Muscle of arm (tissue), 12 donors: ENCODE results near the gene ANKDD1A. TPM values are rescaled to one million over a fixed set of nuclear protein-coding genes. Genes with fewer than 3 reads are reported as not detected.
A peak's percentile ranks its signal among the peaks of the same experiment; 100 is the strongest.

ENCODE experiments used
- DNase-seq: peaks from one replicate; pipeline ENCODE4 v3.0.0-alpha.2; 2013
- polyA plus RNA-seq, 12 donors: library from polyadenylated mRNA; unstranded; fragments of 120-200 nt; gene quantifications; one replicate each; pipeline ENCODE4 v1.2.1, GENCODE V29; 2013; ENCODE audit not compliant: insufficient read length in 12 of 12

The ANKDD1A gene
- polyA plus RNA-seq, 12 donors = 3.8 to 10.3 (median 7.0) TPM; not detected in 1

- DNase-seq = no peak
These were observed 48.5 kb downstream of the ANKDD1A start for GRCh38 chr15:64960153-64960552.

DNA sequence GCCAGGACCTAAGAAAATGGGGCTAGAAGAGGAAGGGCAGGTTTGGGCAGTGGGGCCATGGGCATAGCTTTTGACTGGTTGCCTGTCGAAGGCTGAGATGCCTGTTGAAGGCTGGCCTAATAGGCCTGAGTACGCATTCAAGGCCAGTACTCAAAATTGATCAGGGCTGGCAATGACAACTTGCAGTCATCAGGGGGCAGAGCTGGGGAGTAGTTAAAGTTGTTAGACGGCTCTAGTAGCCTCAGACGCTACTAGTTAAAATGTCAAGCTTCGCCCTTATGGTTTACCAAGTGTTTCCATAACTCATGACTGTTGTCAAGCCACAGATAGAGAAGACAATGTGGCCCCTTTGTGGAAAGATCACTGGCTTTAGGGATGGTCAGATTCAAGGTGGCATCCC, 49.3 kb downstream of the ANKDD1A start:
- no peak for DNase-seq

DNA sequence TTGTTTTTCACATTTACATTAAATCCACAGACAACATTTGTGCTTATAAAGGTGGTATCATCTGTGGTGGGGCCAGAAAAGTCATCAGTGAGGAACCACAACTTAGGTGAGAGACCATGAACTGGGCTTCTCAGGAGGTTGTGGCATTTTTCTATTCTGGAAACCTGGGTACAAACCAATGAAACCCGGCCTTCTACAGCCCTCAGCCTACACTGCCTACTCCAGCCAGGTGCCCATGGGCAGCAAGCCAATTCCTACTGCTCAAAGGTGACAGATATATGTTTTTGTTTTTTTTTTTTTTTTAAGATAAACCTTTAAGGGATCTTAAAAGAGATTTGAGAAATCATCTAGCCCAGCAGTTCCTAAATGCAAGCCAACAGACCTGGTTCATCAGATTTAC, 57.7 kb downstream of the ANKDD1A start:
- no peak for DNase-seq

- no peak for DNase-seq
These were observed 59.0 kb downstream of the ANKDD1A start for GRCh38 chr15:64970698-64971097.

- DNase-seq = no peak
These were observed 63.7 kb downstream of the ANKDD1A start for GRCh38 chr15:64975390-64975789.

GRCh38 chr15:64979252-64979710, 67.6 kb downstream of the ANKDD1A start:
- DNase-seq = no peak

DNA sequence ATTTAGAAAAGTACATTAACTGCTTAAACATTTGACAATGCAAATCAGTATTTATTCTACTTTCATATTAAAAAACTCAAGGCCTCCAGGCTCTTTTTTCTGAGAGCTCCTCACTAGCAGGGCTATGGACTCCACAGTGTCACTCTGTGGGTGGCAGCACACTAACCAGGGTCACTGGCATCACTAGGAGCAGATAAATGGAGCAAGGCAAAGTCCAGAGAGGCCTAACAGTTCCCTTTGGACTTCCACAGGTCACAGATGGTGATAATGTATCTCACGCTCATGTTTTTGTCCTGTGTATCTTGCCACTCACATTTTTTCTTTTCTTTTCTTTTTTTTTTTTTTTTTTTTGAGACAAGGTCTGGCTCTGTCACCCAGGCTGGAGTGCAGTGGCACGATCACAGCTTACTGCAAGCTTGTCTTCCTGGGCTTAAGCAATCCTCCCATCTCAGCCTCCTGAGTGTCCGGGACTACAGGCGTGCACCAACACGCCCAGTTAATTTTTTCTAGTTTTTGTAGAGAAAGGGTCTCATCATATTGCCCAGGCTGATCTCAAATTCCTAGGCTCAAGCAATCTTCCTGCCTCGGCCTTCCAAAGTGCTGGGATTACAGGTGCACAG, 70.2 kb downstream of the ANKDD1A start:
- no peak for DNase-seq

DNA sequence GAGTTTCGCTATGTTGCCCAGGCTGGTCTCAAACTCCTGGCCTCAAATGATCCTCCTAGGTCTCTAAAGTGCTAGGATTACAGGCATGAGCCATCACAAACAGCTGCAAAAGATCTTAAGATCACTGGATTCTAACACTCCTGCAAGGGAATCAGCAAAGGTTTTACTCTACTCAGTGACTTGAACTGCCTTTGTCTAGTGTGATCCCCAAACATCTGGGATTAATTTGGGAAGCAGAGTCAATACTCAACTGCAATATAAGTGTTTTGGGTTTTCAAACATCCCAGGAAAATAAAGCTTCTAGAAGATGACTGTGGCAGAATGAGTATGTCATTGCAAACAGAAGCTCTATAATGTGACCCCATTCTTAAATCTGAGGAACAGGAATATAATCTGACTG, 70.8 kb downstream of the ANKDD1A start:
- DNase-seq = peak; percentile 38

DNA sequence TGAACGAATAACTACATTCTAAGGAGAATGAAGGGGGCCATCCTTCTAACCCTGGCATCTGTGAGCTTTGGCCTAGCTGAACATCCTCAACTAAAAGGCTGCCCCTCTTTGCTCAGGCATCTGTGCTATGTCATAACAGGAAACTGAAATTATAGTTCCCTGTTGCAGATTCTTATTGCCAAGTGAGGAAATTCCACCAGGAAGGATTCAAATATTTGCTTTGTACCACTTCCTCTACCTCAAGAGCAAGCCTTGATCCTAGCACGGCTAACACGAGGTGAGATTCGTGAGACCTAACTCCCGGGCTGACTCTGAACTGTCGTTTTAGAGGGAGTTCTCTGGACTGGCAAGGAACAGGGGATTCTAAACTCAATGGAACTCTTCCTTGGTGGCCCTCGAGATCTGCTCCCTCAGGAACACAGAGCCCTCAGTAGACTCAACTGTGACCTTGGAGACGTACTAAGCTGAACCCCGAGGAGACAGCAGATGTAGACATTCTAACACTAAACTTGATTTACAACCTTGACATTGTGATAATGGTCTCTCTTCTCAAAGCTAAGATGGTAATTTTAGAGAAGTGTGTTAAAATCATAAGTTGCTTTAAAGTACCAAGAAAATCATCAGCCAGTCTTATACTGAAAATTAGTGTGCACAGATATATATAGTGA, 73.8 kb downstream of the ANKDD1A start:
- DNase-seq = no peak

DNA sequence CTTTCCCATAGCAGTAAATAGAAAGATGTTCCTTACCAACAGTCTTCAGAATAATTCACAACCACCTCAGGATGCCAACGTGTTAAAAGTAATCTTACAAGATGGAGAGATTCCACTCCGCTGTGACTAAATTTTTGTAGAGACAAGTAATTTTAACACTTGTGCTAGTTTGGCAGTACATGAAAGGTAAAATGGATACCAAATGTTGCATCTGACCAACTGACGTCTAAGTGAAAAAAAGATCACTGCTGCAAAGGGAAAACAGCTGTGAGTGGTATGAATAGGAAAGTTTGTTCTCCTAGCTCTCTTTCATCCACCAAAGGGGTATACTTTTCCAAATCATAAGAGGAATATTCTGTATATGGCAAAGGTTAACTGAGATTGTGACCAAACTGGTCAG, 75.4 kb downstream of the ANKDD1A start:
- DNase-seq = no peak

DNA sequence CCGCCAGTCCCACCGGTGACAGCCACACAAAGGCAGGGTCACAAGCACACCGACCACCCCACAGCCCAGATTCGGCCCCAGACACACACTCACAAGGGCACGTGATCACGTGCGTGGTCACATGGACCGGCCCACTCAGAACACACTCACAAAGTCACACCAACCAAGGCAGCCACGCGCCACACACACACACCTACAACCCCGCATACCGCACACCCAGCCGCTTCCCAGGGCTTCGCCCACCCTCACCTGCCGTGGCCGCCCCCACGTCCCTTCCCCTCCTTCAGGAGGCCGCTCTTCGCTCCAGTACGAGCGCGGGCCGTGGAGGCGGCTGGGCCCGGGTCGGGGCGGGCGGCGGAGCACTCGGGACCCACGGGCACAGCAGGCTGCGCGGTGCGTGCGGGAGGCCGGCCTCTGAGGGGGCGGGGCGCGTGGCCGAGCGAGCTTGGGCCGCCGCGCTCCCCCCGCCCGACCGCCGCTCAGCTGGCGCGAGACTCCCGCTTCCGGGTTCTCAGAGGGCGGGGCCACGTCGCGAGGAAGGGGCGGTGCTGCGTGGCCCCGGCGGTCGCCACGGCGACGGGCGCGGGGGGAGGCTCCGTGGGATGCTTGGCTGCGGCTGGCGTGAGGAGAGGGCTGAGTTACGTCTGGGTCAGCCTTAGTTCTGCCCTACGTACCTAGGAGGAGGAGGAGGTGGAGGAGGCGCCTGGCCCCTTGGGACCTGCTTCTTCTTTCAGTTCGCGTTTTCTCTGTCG, 77.9 kb downstream of the ANKDD1A start, which contains the start of gene SPG21:
SPG21 (minus strand) TSS at position 499 of the 752 bp plus-strand sequence. CDS start 6,345 bp downstream, outside the sequence.
- peak; percentile 93 for DNase-seq

GRCh38 chr15:64990168-64990470, 78.4 kb downstream of the ANKDD1A start:
- no peak for DNase-seq

DNA sequence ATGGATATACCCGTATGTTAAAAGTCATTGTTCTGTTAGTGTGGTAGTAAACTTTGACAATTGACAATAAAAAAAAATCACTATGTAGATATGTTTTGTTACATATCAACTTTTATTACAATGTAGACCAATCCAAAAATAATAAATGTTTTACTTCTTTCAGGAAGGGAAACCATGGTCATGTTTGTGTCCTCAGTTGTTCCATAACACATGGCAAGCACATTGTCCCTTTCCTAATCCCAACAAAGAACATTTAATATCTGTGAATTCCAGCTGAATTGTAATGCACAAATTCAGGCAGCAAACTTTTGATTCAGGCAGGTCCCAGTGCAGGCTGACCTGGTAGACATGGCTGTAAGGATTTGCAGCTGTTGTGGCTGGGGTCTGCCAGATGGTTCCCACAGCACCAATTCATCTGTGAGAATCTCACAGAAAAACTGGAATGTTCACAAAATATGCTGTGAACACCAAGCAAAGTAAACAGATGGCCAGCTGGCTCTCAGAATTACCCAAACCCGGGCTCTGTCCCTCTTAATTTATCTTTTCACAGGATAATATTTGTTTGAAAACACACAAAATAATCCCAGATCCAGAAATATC, 79.9 kb downstream of the ANKDD1A start:
- DNase-seq = peak; percentile 83

GRCh38 chr15:64993290-64993689, 81.6 kb downstream of the ANKDD1A start:
- no peak for DNase-seq

GRCh38 chr15:64997066-64997465, 85.4 kb downstream of the ANKDD1A start:
- no peak for DNase-seq

DNA sequence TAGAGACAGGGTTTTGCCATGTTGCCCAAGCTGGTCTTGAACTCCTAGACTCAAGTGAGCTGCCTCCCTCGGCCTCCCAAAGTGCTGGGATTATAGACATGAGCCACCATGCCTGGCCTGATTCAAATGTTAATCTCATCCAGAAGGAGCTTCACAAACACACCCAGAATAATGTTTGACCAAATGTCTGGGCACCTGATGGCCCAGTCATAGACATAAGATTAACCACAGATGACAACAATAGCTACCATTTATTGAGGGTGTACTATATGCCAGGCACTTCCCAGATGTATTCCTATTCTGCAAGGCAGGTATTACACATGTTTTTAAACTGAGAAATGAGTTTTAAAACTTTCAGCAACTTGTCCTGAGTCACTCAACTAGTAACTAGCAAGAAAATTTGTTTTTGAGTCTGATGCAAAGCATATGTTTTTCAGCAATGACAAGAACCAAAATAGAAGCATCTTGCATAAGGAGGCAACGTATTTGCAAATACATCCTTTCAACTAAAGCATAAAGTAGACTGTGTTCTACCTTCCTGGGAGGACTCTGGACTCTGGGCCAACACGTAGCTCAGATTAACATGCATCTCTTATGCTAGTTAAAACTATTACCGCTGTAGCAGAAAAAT, 86.2 kb downstream of the ANKDD1A start:
- DNase-seq = no peak

DNA sequence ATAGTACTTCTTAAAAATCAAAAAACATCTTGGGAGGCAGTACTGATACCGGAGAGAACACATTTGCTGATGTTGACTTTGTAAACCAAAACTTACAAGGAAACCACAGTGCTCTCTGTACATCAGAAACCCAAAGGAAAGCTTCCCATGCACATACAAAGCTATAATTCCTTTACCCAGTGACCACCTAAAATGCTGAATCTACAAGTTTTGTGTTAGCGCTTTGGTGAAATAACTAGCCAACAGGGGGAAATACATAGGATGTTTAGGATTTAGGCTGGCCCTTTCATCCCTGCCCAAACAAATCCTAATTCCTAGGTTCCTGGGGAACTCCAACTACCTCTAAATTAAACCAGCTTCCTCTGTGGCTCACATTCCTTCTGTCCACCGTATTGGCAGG, 93.3 kb downstream of the ANKDD1A start:
- no peak for DNase-seq

DNA sequence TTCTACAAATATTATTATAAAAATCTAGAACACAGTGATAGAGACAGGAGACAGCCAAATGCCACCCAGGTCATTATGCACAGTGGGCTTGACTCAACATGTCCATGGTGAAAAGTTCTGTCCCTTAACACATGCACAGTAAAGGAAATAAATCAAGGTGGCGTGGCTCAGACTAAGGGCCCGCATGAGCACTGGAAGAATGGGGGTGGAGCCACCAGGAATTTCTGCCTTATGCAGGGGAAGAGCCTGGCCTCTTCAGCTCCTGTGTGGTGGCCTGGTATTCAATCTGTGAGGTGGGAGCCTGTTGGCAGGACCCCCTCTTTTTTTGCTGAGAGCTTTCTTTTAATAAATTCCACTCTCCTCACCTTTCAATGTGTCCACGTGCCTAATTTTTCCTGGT, 95.2 kb downstream of the ANKDD1A start:
- no peak for DNase-seq
